ENCODE data around the gene ZBTB20.

The ZBTB20 gene

GRCh38 chr3:114310695-114311094 is 836.4 kb downstream of the ZBTB20 start:
- H3K4me3 ChIP-seq (ENCODE audit: low read depth, low read length) = no peak overlapping the region
- TF ChIP-seq CTCF (conservative IDR thresholded peaks at IDR 0.05; ENCODE audit: low read depth, low read length) = no peak
- no peak for DNase-seq (ENCODE audit: low read depth)

GRCh38 chr3:114308830-114309229 is 838.3 kb downstream of the ZBTB20 start:
- TF ChIP-seq CTCF (conservative IDR thresholded peaks at IDR 0.05; ENCODE audit: low read depth, low read length) = no peak
- no peak for DNase-seq (ENCODE audit: low read depth)
- H3K4me3 ChIP-seq (ENCODE audit: low read depth, low read length) = no peak overlapping the region

- DNase-seq (ENCODE audit: low read depth) = no peak
- no peak overlapping the region for H3K4me3 ChIP-seq (ENCODE audit: low read depth, low read length)
- no peak for TF ChIP-seq CTCF (conservative IDR thresholded peaks at IDR 0.05; ENCODE audit: low read depth, low read length)
Observed at GRCh38 chr3:114308377-114308776, 838.7 kb downstream of the ZBTB20 start.

GRCh38 chr3:114307832-114308231 is 839.3 kb downstream of the ZBTB20 start:
- no peak for DNase-seq (ENCODE audit: low read depth)
- no peak overlapping the region for H3K4me3 ChIP-seq (ENCODE audit: low read depth, low read length)
- no peak for TF ChIP-seq CTCF (conservative IDR thresholded peaks at IDR 0.05; ENCODE audit: low read depth, low read length)

- DNase-seq (ENCODE audit: low read depth) = no peak
- TF ChIP-seq CTCF (conservative IDR thresholded peaks at IDR 0.05; ENCODE audit: low read depth, low read length) = no peak
- no peak overlapping the region for H3K4me3 ChIP-seq (ENCODE audit: low read depth, low read length)
Observed at GRCh38 chr3:114307222-114307830, 839.8 kb downstream of the ZBTB20 start.

- TF ChIP-seq CTCF (conservative IDR thresholded peaks at IDR 0.05; ENCODE audit: low read depth, low read length) = no peak
- DNase-seq (ENCODE audit: low read depth) = no peak
- H3K4me3 ChIP-seq (ENCODE audit: low read depth, low read length) = no peak overlapping the region
Observed at GRCh38 chr3:114299941-114300624, 847.0 kb downstream of the ZBTB20 start.

GRCh38 chr3:114299421-114299820 is 847.7 kb downstream of the ZBTB20 start:
- no peak overlapping the region for H3K4me3 ChIP-seq (ENCODE audit: low read depth, low read length)
- TF ChIP-seq CTCF (conservative IDR thresholded peaks at IDR 0.05; ENCODE audit: low read depth, low read length) = peak; percentile 70
- DNase-seq (ENCODE audit: low read depth) = peak; percentile 46
